Cardiac fibroblast (primary cell): Measurements from ENCODE around the gene MYOM3.

Experiments used
- DNase-seq, 2 donors: peaks; one replicate each; pipeline versions ENCODE4 v3.0.0 to v3.0.0-alpha.2; 2010; ENCODE audit warnings: low read depth in 2 of 2
- H3K4me3 ChIP-seq, 2 donors: replicated peaks in 1 of 2; 1 replicate in 1 of 2; 2 replicates in 1 of 2; pipeline ENCODE4 v1.5.1; 2011; ENCODE audit warnings: low read depth in 2 of 2, low read length in 2 of 2, mild to moderate bottlenecking in 2 of 2, moderate library complexity in 1 of 2
- TF ChIP-seq, protein P1 (sequence below): IDR thresholded peaks from one replicate; pipeline ENCODE4 v1.5.1; 2011; ENCODE audit warnings: low read depth, mild to moderate bottlenecking, low read length, inconsistent platforms

Gene MYOM3

GRCh38 chr1:24070821-24071393 is 41.0 kb downstream of the MYOM3 start:
- no peak overlapping the region for H3K4me3 ChIP-seq
- TF ChIP-seq, protein P1, sequence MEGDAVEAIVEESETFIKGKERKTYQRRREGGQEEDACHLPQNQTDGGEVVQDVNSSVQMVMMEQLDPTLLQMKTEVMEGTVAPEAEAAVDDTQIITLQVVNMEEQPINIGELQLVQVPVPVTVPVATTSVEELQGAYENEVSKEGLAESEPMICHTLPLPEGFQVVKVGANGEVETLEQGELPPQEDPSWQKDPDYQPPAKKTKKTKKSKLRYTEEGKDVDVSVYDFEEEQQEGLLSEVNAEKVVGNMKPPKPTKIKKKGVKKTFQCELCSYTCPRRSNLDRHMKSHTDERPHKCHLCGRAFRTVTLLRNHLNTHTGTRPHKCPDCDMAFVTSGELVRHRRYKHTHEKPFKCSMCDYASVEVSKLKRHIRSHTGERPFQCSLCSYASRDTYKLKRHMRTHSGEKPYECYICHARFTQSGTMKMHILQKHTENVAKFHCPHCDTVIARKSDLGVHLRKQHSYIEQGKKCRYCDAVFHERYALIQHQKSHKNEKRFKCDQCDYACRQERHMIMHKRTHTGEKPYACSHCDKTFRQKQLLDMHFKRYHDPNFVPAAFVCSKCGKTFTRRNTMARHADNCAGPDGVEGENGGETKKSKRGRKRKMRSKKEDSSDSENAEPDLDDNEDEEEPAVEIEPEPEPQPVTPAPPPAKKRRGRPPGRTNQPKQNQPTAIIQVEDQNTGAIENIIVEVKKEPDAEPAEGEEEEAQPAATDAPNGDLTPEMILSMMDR, result peak; percentile 90
- peak; percentile 81 to 82 for DNase-seq

GRCh38 chr1:24069817-24070216 is 42.1 kb downstream of the MYOM3 start:
- TF ChIP-seq, protein P1, result no peak
- no peak overlapping the region for H3K4me3 ChIP-seq
- no peak for DNase-seq

GRCh38 chr1:24067978-24068377 is 44.0 kb downstream of the MYOM3 start:
- no peak overlapping the region for H3K4me3 ChIP-seq
- no peak for DNase-seq
- TF ChIP-seq, protein P1, result no peak

DNA sequence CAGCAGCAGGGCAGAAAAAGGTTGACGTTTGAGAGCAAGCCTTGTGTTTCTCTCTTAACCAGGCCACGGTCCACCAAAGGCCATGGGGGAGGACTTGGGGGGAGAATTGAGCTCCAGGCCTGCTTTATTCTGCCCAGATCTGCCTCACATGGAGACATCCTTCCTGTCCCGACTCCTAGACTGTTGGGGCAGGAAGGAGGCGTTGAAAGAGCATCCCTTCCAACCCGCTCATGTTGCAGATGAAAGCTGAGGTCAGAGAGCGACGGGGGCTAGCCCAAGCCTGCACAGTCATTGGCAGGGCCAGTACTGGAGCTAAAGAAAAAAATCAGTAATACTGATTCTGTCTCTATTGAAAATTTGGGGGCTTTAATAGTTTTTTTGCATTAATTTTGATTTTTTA is 46.6 kb downstream of the MYOM3 start:
- TF ChIP-seq, protein P1, result no peak
- no peak for DNase-seq
- no peak overlapping the region for H3K4me3 ChIP-seq

DNA sequence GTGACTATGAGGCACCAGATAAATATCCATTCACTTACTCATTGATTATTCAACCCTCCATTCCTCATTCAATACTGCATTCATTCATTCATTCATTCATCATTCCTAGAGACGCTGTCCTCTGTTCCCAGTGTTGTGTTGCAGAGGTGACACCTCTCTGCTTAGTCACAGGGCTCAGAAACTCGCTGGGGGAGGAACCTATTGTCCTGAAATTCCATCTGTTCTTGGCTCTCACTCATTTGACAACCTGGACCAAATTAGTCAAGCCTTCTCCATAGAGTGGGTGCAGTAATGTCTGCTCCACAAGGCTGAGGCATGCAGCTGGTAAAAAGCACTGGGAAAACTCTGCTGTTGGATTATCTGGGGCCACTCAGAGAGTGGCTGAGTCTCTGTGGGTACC is 49.7 kb downstream of the MYOM3 start:
- H3K4me3 ChIP-seq, result no peak overlapping the region
- TF ChIP-seq, protein P1, result no peak
- DNase-seq, result no peak

DNA sequence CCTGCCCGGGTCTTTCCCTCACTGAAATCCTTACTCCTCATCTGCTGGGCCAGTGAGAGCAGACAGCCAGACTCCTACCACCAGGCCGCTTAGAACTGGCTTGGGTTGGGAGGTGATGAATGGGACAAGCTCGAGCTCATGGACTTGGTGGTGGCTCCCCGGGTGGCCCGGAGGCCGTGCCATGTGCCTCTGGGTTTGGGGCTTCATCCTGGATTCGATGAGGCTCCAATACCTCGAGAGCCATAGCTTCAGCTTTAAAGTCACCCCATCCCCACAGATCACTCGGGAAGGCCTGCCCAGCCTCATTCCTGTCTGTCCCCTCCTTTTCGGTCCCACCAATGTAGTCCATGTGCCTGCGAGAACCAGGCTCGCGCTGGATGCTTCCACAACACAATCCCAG is 51.5 kb downstream of the MYOM3 start:
- DNase-seq, result no peak
- H3K4me3 ChIP-seq, result no peak overlapping the region
- TF ChIP-seq, protein P1, result no peak
